HS-5 (cell line): ENCODE data around the gene B3GNT7.
A peak's percentile ranks its signal among the peaks of the same experiment; 100 is the strongest.
"Not testable (repeated sequence)": the region's sequence is repeated elsewhere in the genome, so short reads cannot be mapped to it uniquely, and the experiment has no call there.

Experiments
- DNase-seq: peaks from one replicate; pipeline ENCODE4 v3.0.0-alpha.2; 2012; ENCODE audit warnings: low read depth

Gene B3GNT7

GRCh38 chr2:231384970-231385369 lies 10.5 kb upstream of the B3GNT7 start:
- DNase-seq, result no peak

GRCh38 chr2:231385429-231385828 lies 10.1 kb upstream of the B3GNT7 start:
- DNase-seq, result no peak

DNA sequence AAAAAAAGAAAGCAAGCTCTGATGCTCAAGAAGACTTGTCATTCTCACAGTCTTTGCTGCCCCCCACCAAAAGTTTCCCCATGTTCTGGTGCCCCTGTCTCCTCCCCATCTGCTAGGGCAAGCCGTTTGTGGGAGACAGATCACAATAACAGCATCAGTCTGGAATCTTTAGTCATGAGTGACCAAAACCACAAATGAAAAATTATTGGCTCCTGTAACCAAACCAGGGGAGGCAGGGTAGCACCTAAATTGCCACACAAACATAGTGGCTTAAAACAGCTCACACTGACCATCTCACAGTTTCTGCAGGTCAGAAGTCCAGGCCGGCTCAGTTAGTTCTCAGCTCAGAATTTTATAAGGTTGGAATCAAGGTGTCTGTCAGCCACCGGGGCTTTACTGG lies 9.1 kb upstream of the B3GNT7 start:
- DNase-seq, result peak; percentile 74

DNA sequence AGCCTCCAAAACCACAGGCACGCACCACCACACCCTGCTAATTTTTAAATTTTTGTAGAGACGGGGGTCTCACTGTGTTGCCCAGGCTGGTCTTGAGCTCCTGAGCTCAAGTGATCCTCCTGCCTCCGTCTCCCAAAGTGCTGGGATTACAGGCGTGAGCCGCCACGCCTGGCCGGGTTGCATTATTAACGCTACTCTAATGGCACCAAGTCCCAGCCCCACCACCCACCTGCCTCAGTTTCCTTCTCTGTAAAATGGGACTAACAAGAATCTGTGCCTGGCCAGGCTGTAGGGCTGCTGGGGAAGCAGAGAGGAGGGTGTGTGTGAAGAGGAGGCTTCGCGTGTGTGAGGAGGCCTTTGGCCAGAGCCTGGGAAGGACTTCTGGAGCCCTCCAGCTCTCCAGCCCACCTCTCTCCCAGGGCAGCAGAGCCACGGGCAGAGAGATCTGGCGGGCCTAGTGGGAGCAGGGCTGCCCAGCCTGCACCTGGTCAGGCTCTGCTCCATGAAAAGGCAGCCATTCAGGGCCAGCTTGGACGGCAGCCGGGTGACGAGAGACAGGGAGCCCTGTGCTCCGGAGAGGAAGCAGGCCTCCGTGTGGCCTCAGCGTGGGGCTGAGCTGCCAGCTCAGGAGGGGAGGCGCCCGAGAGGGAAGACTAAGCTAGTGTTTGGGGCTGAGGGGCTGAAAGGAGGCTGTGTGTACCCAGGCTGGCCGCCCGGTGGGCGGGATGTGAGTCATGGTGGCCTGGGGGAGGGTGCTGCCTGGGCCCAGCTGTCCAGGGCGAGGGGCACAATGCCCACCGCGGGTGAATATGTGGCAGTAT lies 7.4 kb upstream of the B3GNT7 start:
- no peak for DNase-seq

DNA sequence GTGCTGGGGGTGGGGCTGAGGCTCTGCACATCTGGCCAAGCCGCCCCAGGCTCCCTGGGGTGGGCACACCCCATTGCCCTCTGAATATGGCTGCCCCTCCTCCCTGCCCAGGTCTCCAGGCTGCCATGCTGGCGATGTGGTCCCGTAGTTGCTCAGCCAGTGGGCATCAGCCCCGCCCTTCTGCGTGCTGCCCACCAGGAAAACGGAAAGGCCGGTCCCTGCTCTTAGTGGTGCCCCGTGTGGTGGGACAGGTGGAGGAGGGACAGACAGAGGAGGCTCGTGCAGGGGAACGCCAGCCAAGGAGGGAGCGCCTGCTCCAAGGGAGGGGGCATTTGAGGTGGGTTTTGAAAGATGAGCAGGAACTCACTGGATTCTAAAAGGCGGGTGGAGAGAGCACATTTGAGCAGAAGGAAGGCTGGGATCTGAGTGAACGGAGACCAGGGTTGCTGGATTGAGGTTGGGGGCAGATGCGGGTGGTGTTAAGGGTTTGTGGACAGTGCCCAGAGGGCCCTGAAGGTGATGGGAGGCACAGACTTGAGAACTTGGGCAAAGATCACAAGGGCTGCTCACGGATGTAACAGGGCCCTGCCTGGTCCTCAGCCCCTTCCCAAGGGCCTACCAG lies 6.7 kb upstream of the B3GNT7 start:
- DNase-seq, result no peak

GRCh38 chr2:231390667-231391066 lies 4.8 kb upstream of the B3GNT7 start:
- no peak for DNase-seq

DNA sequence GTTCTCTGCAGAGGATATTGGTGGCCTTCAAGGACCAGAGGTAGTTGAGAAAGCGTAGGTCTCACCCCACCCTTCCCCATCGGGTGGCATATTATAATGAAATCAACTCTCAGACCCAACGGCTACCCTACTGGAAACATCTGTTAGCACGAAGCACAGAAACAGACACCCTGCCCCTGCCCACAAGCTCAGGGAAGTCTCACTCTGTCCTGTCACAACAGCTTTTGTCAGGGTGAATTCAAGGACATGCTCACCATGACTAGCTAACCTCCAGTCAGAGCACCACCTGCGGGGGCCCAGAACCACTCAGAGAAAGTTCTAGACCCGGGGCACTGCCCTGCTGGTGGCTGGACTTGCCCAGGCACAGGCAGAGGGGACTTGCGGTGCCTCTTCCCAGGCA lies 3.5 kb upstream of the B3GNT7 start:
- no peak for DNase-seq

DNA sequence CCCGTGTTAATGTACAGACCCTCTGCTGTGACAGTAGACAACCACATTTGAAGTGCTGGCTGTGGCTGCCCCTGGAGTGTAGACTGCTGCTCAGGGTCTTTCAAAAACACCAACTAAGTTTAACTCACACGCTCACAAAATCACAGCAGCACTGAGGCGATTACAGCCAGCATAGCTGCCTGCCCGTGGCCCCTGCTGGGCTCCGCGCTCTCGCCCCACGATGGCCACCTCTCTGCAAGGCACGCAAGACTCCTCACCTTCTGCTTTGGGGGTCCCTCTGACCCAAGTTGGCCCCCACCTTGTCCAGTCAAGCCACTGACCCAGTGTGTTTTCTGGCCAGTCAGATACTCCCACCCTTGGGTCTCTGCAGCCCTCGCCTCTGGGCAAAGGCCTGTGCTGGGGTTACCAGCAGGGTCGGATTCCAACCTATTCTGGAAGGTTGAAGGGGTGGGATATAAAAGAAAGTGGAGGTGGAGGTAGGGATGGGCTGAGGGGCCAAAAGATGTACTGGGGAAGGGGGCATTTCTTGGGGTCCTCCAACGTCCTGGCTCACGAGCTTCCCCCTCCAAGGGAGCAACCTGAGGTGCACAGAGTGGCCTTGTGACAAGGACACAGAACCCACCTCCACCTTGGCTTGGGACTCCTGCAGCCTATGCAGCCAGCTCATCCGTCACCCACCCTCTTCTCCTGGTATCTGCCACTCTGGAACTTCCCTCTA lies 2.9 kb upstream of the B3GNT7 start:
- no peak for DNase-seq

GRCh38 chr2:231393149-231394131 lies 2.1 kb upstream of the B3GNT7 start:
- DNase-seq, result no peak

GRCh38 chr2:231394211-231395141 lies 1.0 kb upstream of the B3GNT7 start:
- no peak for DNase-seq

DNA sequence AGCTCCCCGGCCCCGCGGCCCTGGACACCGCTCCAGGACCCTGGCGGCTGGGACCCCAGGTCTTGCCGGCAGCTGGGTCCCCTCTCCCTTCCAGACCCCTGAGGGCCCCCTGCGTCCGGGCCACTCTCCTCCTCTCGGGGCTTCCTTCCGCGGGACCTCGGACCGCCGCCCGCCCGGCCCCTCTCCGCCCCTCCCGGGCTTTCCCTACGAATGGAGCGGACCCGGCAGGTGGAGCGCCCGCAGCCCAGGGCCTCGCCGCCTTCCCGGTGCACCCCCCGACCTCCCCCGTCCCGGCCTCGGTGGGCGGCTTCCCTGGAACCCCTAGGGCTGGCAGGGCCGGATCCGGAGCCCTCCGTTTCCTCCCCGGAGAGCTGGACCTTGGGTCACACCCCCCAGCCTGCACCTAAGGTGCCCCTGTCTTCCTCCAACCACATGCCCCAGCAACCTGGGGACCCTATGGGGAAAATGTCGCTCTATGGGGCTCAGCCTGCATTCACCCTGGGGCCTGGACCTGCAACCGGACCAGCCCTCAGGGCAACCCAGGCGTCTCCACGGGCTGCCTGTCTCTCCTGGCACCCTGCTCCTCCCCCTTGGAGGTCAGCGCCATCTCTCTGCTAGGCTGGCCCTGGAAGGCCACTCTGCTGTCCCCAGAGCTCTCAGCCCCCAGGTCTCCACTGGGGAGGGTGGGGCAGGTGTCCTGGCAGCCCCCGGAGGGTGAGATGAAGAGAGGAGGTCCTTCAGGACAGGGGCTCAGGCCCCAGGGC lies 730 bp downstream of the B3GNT7 start:
- DNase-seq, result no peak

DNA sequence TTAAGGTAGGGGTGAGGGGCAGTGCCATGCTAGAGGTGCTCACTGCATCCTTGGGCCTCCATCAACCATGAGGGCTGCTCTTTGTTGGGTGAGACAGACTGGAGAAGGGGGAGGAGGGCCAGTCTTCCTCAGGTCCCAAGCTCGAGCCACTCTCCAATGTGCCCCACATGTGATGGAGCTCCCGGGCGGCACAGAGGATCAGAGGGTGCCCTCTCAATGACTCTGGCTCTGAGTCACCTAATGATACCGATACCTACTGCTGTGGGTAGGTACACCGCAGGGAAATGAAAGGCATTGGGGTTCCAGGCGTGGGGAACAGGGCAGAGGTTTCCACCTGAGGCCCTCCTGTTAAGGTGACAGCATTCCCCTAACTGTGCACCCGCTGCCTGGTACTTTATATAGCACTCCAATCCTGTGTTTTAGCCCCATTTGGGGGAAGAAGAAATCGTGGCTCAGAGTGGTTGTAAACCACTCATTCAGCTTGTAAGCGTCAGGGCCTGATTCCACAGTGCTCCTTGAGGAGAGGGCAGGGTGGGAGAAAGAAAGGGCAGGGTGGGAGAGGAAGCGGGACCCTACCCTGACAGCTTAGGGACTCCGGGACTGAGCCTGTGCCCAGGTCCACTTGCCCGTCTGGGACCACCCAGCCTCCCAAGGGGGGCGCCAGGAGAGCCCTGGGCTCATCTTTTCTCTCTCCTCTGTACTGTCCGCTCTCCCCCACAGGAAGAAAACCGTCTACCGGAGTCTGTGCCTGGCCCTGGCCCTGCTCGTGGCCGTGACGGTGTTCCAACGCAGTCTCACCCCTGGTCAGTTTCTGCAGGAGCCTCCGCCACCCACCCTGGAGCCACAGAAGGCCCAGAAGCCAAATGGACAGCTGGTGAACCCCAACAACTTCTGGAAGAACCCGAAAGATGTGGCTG lies 1.8 kb downstream of the B3GNT7 start:
- DNase-seq, result no peak

DNA sequence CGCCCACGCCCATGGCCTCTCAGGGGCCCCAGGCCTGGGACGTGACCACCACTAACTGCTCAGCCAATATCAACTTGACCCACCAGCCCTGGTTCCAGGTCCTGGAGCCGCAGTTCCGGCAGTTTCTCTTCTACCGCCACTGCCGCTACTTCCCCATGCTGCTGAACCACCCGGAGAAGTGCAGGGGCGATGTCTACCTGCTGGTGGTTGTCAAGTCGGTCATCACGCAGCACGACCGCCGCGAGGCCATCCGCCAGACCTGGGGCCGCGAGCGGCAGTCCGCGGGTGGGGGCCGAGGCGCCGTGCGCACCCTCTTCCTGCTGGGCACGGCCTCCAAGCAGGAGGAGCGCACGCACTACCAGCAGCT lies 2.4 kb downstream of the B3GNT7 start:
- no peak for DNase-seq

- no peak for DNase-seq
These were observed 3.1 kb downstream of the B3GNT7 start for GRCh38 chr2:231398585-231398984.

DNA sequence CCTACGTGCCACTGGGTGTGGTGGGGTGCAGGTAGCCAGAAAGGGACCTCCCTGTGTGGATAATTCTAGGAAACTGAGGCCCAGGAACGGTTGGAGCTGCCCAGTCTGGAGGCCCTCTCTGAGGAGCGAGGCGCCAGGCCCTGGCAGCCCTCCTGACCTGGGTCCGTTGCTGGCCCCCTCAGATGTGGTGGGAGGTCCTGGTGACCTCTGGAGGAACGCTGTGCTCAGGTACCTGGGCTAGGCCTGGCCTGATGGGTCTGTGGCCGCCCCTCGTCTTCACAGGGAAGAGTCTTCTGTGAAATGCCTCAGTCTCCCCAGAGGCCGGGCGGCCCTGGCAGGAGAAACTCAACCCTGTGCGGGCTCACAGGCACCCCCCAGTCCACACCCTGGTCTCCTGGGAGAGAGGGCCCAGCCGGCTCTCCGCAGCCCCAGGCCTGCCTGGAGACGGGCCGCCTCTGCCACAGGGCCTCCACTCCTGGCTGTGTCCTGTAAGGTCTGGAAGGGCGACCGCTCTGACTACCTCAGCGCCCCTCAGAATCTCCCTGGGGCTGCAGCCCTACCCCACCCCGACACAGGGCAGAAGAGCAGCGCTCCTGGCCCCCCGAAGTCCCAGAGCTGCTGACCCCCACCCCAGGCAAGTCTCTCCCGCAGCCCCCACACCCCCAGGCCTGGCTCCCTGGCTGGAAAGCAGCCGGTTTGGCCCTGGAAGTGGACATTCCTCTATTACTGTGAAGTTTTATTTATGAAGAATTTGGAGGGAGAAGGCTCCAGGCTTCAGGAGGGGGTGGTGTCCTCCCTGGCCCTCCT lies 3.7 kb downstream of the B3GNT7 start:
- DNase-seq, result no peak

- no peak for DNase-seq
These were observed 4.6 kb downstream of the B3GNT7 start for GRCh38 chr2:231399853-231400680.

- DNase-seq, result not testable (repeated sequence)
These were observed 5.2 kb downstream of the B3GNT7 start for GRCh38 chr2:231400681-231401080.
